ENCODE results near the gene MDP1.

GRCh38 chr14:24243336-24243836 is 27.5 kb upstream of the MDP1 start:
- TF ChIP-seq CTCF (IDR thresholded peaks at IDR 0.05) (no peak), POLR2A (IDR thresholded peaks at IDR 0.05) (no peak)
